HL-60 (cell line): ENCODE data around the gene SSBP4.
A peak's percentile ranks its signal among the peaks of the same experiment; 100 is the strongest.

Source experiments
- CTCF ChIP-seq: IDR thresholded peaks from one replicate; pipeline ENCODE4 v1.5.1; 2011; ENCODE audit warnings: low read length, control low read depth, inconsistent platforms; ENCODE audit not compliant: insufficient read depth
- GABPA ChIP-seq: IDR thresholded peaks from 2 replicates; pipeline ENCODE4 v1.6.1; 2012; ENCODE audit warnings: low read depth
- POLR2AphosphoS5 ChIP-seq: IDR thresholded peaks from 2 replicates; pipeline ENCODE4 v1.6.1; 2012; ENCODE audit warnings: low read depth
- REST ChIP-seq: IDR thresholded peaks from 2 replicates; pipeline ENCODE4 v1.6.1; 2012; ENCODE audit warnings: low read depth; ENCODE audit not compliant: insufficient replicate concordance

- peak; percentile 80 for TF ChIP-seq CTCF
- TF ChIP-seq POLR2AphosphoS5 = peak; percentile 6; the same call in 1 of the 2 replicates
- TF ChIP-seq GABPA = no peak
- no peak for TF ChIP-seq REST
Observed at GRCh38 chr19:18450931-18451836, 32.0 kb downstream of the SSBP4 start.
